ENCODE results near the gene CEP41. TPM values are rescaled to one million over a fixed set of nuclear protein-coding genes. Genes with fewer than 3 reads are reported as not detected.

Gene CEP41
- total RNA-seq, 4 donors from 2014 or later = 4.4 to 9.6 (median 5.3) TPM

GRCh38 chr7:130429019-130429418 lies 11.8 kb downstream of the CEP41 start:
- TF ChIP-seq EP300 (IDR thresholded peaks at IDR 0.05) (no peak), CTCF (IDR thresholded peaks at IDR 0.05) (no peak), POLR2A (IDR thresholded peaks at IDR 0.05) (no peak)
- WGBS, 2 donors = 83 to 92% methylated on average over 4 of the region's 4 CpGs

GRCh38 chr7:130426564-130426963 lies 14.3 kb downstream of the CEP41 start:
- H3K36me3 ChIP-seq = no peaks in the 10 kb centered on the region
- H3K4me1 ChIP-seq = peaks cover 0 to 34% (median 7%) of the 10 kb centered on the region in 4 donors
- no peak overlapping the region for H3K27ac ChIP-seq
- no peak overlapping the region for H3K4me3 ChIP-seq
- TF ChIP-seq POLR2A (IDR thresholded peaks at IDR 0.05) (no peak), CTCF (IDR thresholded peaks at IDR 0.05) (no peak), EP300 (IDR thresholded peaks at IDR 0.05) (no peak)
- no peaks in the 10 kb centered on the region for H3K27me3 ChIP-seq
- 77 to 78% methylated on average over 4 of the region's 4 CpGs for WGBS, 2 donors
- DNase-seq (ENCODE audit: low spot score in 2 of 2) = no peak
- H3K9me3 ChIP-seq = no peaks in the 10 kb centered on the region

More at GRCh38 chr7:130429019-130429418, 11.8 kb downstream of the CEP41 start:
- H3K9me3 ChIP-seq = no peaks in the 10 kb centered on the region
- H3K27me3 ChIP-seq = no peaks in the 10 kb centered on the region
- no peak for DNase-seq (ENCODE audit: low spot score in 2 of 2)
- H3K4me3 ChIP-seq = no peak overlapping the region
- no peaks in the 10 kb centered on the region for H3K36me3 ChIP-seq
- peaks cover 0 to 42% (median 11%) of the 10 kb centered on the region in 4 donors for H3K4me1 ChIP-seq
- H3K27ac ChIP-seq = no peak overlapping the region

GRCh38 chr7:130425796-130426195 lies 15.0 kb downstream of the CEP41 start:
- WGBS, 2 donors = 69 to 70% methylated on average over 4 of the region's 4 CpGs
- Histone ChIP-seq H3K27ac (no peak overlapping the region), H3K4me3 (no peak overlapping the region), H3K27me3 (no peaks in the 10 kb centered on the region), H3K36me3 (no peaks in the 10 kb centered on the region), H3K4me1 (peaks cover 0 to 34% (median 3%) of the 10 kb centered on the region in 4 donors), H3K9me3 (no peaks in the 10 kb centered on the region)
- no peak for TF ChIP-seq CTCF (IDR thresholded peaks at IDR 0.05)
- TF ChIP-seq POLR2A (IDR thresholded peaks at IDR 0.05) = no peak
- no peak for TF ChIP-seq EP300 (IDR thresholded peaks at IDR 0.05)
- DNase-seq (ENCODE audit: low spot score in 2 of 2) = no peak

GRCh38 chr7:130423501-130424037 lies 17.2 kb downstream of the CEP41 start:
- 93 to 96% methylated on average over 3 of the region's 3 CpGs for WGBS, 2 donors
- TF ChIP-seq POLR2A (IDR thresholded peaks at IDR 0.05) (no peak), CTCF (IDR thresholded peaks at IDR 0.05) (no peak), EP300 (IDR thresholded peaks at IDR 0.05) (no peak)
- Histone ChIP-seq H3K9me3 (no peaks in the 10 kb centered on the region), H3K27ac (no peak overlapping the region), H3K4me3 (no peak overlapping the region), H3K36me3 (no peaks in the 10 kb centered on the region), H3K4me1 (peaks cover 0 to 20% (median 0%) of the 10 kb centered on the region in 4 donors), H3K27me3 (no peaks in the 10 kb centered on the region)
- no peak for DNase-seq (ENCODE audit: low spot score in 2 of 2)

- Histone ChIP-seq H3K9me3 (no peaks in the 10 kb centered on the region), H3K4me3 (no peak overlapping the region), H3K27me3 (no peaks in the 10 kb centered on the region), H3K36me3 (no peaks in the 10 kb centered on the region), H3K27ac (peak overlapping the region in 2 of 4 donors; percentile 46 to 54), H3K4me1 (peaks cover 0 to 32% (median 0%) of the 10 kb centered on the region in 4 donors)
- no peak for DNase-seq (ENCODE audit: low spot score in 2 of 2)
- no peak for TF ChIP-seq POLR2A (IDR thresholded peaks at IDR 0.05)
- no peak for TF ChIP-seq EP300 (IDR thresholded peaks at IDR 0.05)
- no peak for TF ChIP-seq CTCF (IDR thresholded peaks at IDR 0.05)
- 27 to 29% methylated on average over 2 of the region's 2 CpGs for WGBS, 2 donors
These were observed 19.1 kb downstream of the CEP41 start for GRCh38 chr7:130421684-130422083.
